ENCODE measurements around the gene AMZ1.

- TF ChIP-seq CTCF (conservative IDR thresholded peaks at IDR 0.05 in 1 of 2, IDR thresholded peaks at IDR 0.05 in 1 of 2; ENCODE audit: low read depth in 1 of 2, low read length in 2 of 2) (no peak), EZH2 (IDR thresholded peaks at IDR 0.05; ENCODE audit: low read length, missing control alignments) (no peak)
These were observed 20.0 kb downstream of the AMZ1 start for GRCh38 chr7:2708041-2708440.
